Measurements from ENCODE around the gene LKAAEAR1.

DNA sequence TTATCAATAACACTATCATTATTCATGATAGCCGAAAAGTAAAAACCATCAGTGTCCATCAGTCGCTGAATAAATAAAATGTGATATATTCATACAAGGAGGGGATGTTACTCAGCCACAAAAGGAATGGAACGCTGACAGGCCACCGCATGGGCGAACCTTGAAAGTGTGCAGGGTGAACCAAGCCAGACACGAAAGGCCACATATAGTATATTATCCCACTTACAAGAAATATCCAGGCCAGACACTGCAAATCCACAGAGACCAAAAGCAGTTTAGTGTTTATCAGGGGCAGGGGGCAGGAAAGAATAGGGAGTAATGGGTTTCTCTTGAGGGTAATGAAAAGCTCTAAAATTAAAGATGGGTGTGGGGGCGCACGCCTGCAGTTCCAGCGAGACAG, 40.4 kb downstream of the LKAAEAR1 start:
- TF ChIP-seq EZH2 (IDR thresholded peaks at IDR 0.05) (no peak), POLR2AphosphoS5 (IDR thresholded peaks at IDR 0.05; ENCODE audit: borderline replicate concordance, low read depth, low read length) (no peak), FOXP2 (optimal IDR thresholded peaks at IDR 0.05; ENCODE audit: control extremely low read depth, extremely low read length, insufficient read depth) (no peak)
